H1 (cell line): Measurements from ENCODE around the gene KATNA1. TPM values are rescaled to one million over a fixed set of nuclear protein-coding genes. Genes with fewer than 3 reads are reported as not detected.

Experiments
- CTCF ChIA-PET: fragments of 300-600 bp; sonication (Branson Sonifier 250); formaldehyde crosslinking; loops from one replicate; lab custom pipeline; 2021; ENCODE audit not compliant: partially characterized antibody; lab: Charles Lee
- POLR2A ChIA-PET: fragments of 300-600 bp; sonication (Branson Sonifier 250); formaldehyde crosslinking; loops from one replicate; lab custom pipeline; 2021; ENCODE audit warnings: inconsistent platforms; ENCODE audit not compliant: partially characterized antibody; lab: Charles Lee
- DNase-seq, 2 experiments: peaks; one replicate each; pipeline versions ENCODE4 v3.0.0 to v3.0.0-alpha.2; 2010 to 2022; ENCODE audit warnings: low spot score in 2 of 2, low read depth in 1 of 2, mixed read lengths in 1 of 2
- FAIRE-seq: peaks from 2 replicates; lab custom pipeline; 2011; peaks lifted over from hg19 to GRCh38; lab: Jason Lieb, UNC
- H2AFZ ChIP-seq: 2 replicates; pipeline ENCODE4 v1.8.1; 2012; ENCODE audit warnings: low read length, inconsistent platforms
- H2AK5ac ChIP-seq: 2 replicates; pipeline ENCODE4 v1.6.1; 2013; ENCODE audit warnings: low read depth, low read length
- H2BK120ac ChIP-seq: replicated peaks from 2 replicates; pipeline ENCODE3; 2013; ENCODE audit warnings: low read depth, low read length, inconsistent platforms
- H2BK12ac ChIP-seq: 2 replicates; pipeline ENCODE4 v1.6.1; 2013; ENCODE audit warnings: low read depth, low read length
- H2BK15ac ChIP-seq: 2 replicates; pipeline ENCODE4 v1.6.1; 2013; ENCODE audit warnings: low read length
- H2BK20ac ChIP-seq: 2 replicates; pipeline ENCODE4 v1.6.1; 2013; ENCODE audit warnings: low read length
- H2BK5ac ChIP-seq: 2 replicates; pipeline ENCODE4 v1.6.1; 2013; ENCODE audit warnings: low read depth, low read length
- H3K14ac ChIP-seq: 2 replicates; pipeline ENCODE4 v1.6.1; 2013; ENCODE audit warnings: inconsistent platforms; ENCODE audit not compliant: insufficient read length
- H3K18ac ChIP-seq: 2 replicates; pipeline ENCODE4 v1.6.1; 2013; ENCODE audit warnings: low read length; ENCODE audit errors: extremely low read depth
- H3K23ac ChIP-seq: 2 replicates; pipeline ENCODE4 v1.6.1; 2013; ENCODE audit warnings: inconsistent platforms; ENCODE audit not compliant: insufficient read length
- H3K23me2 ChIP-seq: 2 replicates; pipeline ENCODE4 v1.6.1; 2013; ENCODE audit warnings: low read depth, low read length
- H3K27ac ChIP-seq: 2 replicates; pipeline ENCODE4 v1.6.1; 2011; ENCODE audit warnings: low read depth, low read length, inconsistent platforms
- H3K27me3 ChIP-seq, 4 experiments: replicated peaks in 1 of 4; 1 replicate in 1 of 4; 2 replicates in 3 of 4; pipeline versions ENCODE4 v1.6.1 to v1.8.1; 2011 to 2013; ENCODE audit warnings: low read length in 3 of 4, mild to moderate bottlenecking in 3 of 4, inconsistent platforms in 2 of 4, mixed read lengths in 2 of 4, moderate library complexity in 1 of 4; ENCODE audit not compliant: control insufficient read depth in 3 of 4, insufficient read depth in 3 of 4; ENCODE audit errors: extremely low read depth in 1 of 4
- H3K36me3 ChIP-seq, 4 experiments: 2 replicates each; pipeline versions ENCODE4 v1.6.1 to v1.8.1; 2011 to 2013; ENCODE audit warnings: mild to moderate bottlenecking in 4 of 4, low read length in 3 of 4, moderate library complexity in 2 of 4, control low read depth in 1 of 4, inconsistent platforms in 1 of 4; ENCODE audit not compliant: insufficient read depth in 4 of 4, control insufficient read depth in 2 of 4
- H3K4ac ChIP-seq: replicated peaks from 2 replicates; pipeline ENCODE3; 2013; ENCODE audit warnings: low read length, low read depth, mixed read lengths, inconsistent platforms; ENCODE audit not compliant: insufficient read length
- H3K4me1 ChIP-seq, 4 experiments: replicated peaks in 1 of 4; 1 replicate in 1 of 4; 2 replicates in 3 of 4; pipeline versions ENCODE4 v1.6.1 to v1.8.1; 2011 to 2013; ENCODE audit warnings: low read length in 3 of 4, inconsistent platforms in 2 of 4, mixed read lengths in 1 of 4; ENCODE audit not compliant: insufficient read depth in 4 of 4, control insufficient read depth in 3 of 4
- H3K4me2 ChIP-seq, 2 experiments: 2 replicates each; pipeline versions ENCODE4 v1.6.1 to v1.8.1; 2011 to 2013; ENCODE audit warnings: low read depth in 2 of 2, low read length in 2 of 2, control low read depth in 1 of 2, inconsistent platforms in 1 of 2, mild to moderate bottlenecking in 1 of 2; ENCODE audit not compliant: insufficient read depth in 1 of 2
- H3K4me3 ChIP-seq, 4 experiments: fragments of 200-600, 300-600 bp in 1 of 4; sonication (generic), shearing (Covaris generic), sonication (Bioruptor Twin) in 1 of 4; 2 replicates each; pipeline versions ENCODE4 v1.5.1 to v1.8.1; 2011 to 2016; ENCODE audit warnings: low read length in 4 of 4, low read depth in 3 of 4, control low read depth in 2 of 4, inconsistent platforms in 2 of 4, mild to moderate bottlenecking in 2 of 4, mixed read lengths in 1 of 4, moderate library complexity in 1 of 4; ENCODE audit not compliant: insufficient read depth in 2 of 4; ENCODE audit errors: extremely low read depth in 1 of 4
- H3K56ac ChIP-seq: replicated peaks from 2 replicates; pipeline ENCODE3; 2013; ENCODE audit warnings: low read depth, mild to moderate bottlenecking, mixed read lengths, low read length, inconsistent platforms; ENCODE audit not compliant: insufficient read length
- H3K79me1 ChIP-seq: 2 replicates; pipeline ENCODE4 v1.6.1; 2013; ENCODE audit warnings: low read depth, low read length, control low read depth
- H3K79me2 ChIP-seq, 2 experiments: 2 replicates each; pipeline versions ENCODE4 v1.6.1 to v1.8.1; 2012 to 2013; ENCODE audit warnings: low read length in 2 of 2, mild to moderate bottlenecking in 2 of 2, inconsistent platforms in 1 of 2; ENCODE audit not compliant: insufficient read depth in 2 of 2, control insufficient read depth in 1 of 2
- H3K9ac ChIP-seq, 4 experiments: replicated peaks in 1 of 4; 1 replicate in 1 of 4; 2 replicates in 3 of 4; pipeline versions ENCODE4 v1.6.1 to v1.8.1; 2011 to 2013; ENCODE audit warnings: low read depth in 3 of 4, low read length in 3 of 4, control low read depth in 2 of 4, mild to moderate bottlenecking in 2 of 4, moderate library complexity in 2 of 4, inconsistent platforms in 1 of 4; ENCODE audit errors: extremely low read depth in 1 of 4
- H3K9me3 ChIP-seq, 2 experiments: 2 replicates each; pipeline versions ENCODE4 v1.6.1 to v1.8.1; 2012 to 2013; ENCODE audit warnings: mild to moderate bottlenecking in 2 of 2, moderate library complexity in 2 of 2, control low read depth in 1 of 2, inconsistent platforms in 1 of 2, low read depth in 1 of 2, low read length in 1 of 2, mixed read lengths in 1 of 2; ENCODE audit not compliant: insufficient read depth in 2 of 2
- H4K20me1 ChIP-seq, 2 experiments: replicated peaks in 1 of 2; 2 replicates each; pipeline versions ENCODE3 to v1.8.1; 2011 to 2013; ENCODE audit warnings: inconsistent platforms in 2 of 2, low read length in 2 of 2, mild to moderate bottlenecking in 1 of 2; ENCODE audit not compliant: insufficient read depth in 2 of 2, control insufficient read depth in 1 of 2
- H4K5ac ChIP-seq: 2 replicates; pipeline ENCODE4 v1.6.1; 2013; ENCODE audit warnings: low read length, low read depth, mixed read lengths, inconsistent platforms; ENCODE audit not compliant: insufficient read length
- H4K8ac ChIP-seq: 2 replicates; pipeline ENCODE4 v1.8.0; 2013; ENCODE audit warnings: mild to moderate bottlenecking, moderate library complexity, low read length, inconsistent platforms; ENCODE audit not compliant: insufficient read depth; ENCODE audit errors: extremely low read depth
- H4K91ac ChIP-seq: replicated peaks from 2 replicates; pipeline ENCODE3; 2013; ENCODE audit warnings: low read length, mixed read lengths, inconsistent platforms; ENCODE audit not compliant: insufficient read length
- ASH2L ChIP-seq: fragments of 200-600, 300-600 bp; sonication (generic); IDR thresholded peaks from one replicate; pipeline ENCODE4 v1.7.1; 2017; ENCODE audit warnings: low read length
- CTBP2 ChIP-seq: IDR thresholded peaks from 2 replicates; pipeline ENCODE4 v1.7.0; 2011; ENCODE audit warnings: borderline replicate concordance, mild to moderate bottlenecking, moderate library complexity, mixed read lengths, low read length; ENCODE audit not compliant: insufficient read depth, insufficient read length
- FOSL1 ChIP-seq: IDR thresholded peaks from 2 replicates; pipeline ENCODE4 v1.6.1; 2011; ENCODE audit warnings: mild to moderate bottlenecking, low read depth, low read length, moderate library complexity; ENCODE audit not compliant: insufficient read depth
- GTF2F1 ChIP-seq: IDR thresholded peaks from 2 replicates; pipeline ENCODE4 v1.6.1; 2012; ENCODE audit warnings: low read depth, low read length, improper control_type of control experiment, borderline replicate concordance
- HDAC6 ChIP-seq: IDR thresholded peaks from one replicate; pipeline ENCODE4 v1.7.1; 2012; ENCODE audit warnings: low read depth, mild to moderate bottlenecking, inconsistent platforms, low read length, moderate library complexity
- KDM5A ChIP-seq: fragments of 200-600 bp; IDR thresholded peaks from 2 replicates; pipeline ENCODE4 v1.7.1; 2012; ENCODE audit warnings: mild to moderate bottlenecking, low read length, inconsistent platforms, mixed read lengths
- NRF1 ChIP-seq: IDR thresholded peaks from 2 replicates; pipeline ENCODE4 v1.6.1; 2011; ENCODE audit warnings: mild to moderate bottlenecking, low read depth, low read length, improper control_type of control experiment
- RAD21 ChIP-seq, 2 experiments: IDR thresholded peaks in 1 of 2; conservative IDR thresholded peaks in 1 of 2; 2 replicates each; pipeline ENCODE4 v1.6.1; 2011; ENCODE audit warnings: low read depth in 2 of 2, low read length in 2 of 2, improper control_type of control experiment in 1 of 2, inconsistent platforms in 1 of 2, mild to moderate bottlenecking in 1 of 2, moderate library complexity in 1 of 2
- RXRA ChIP-seq: IDR thresholded peaks from 2 replicates; pipeline ENCODE4 v1.6.1; 2011; ENCODE audit warnings: low read depth, mild to moderate bottlenecking, low read length, moderate library complexity; ENCODE audit not compliant: insufficient read depth
- TAF1 ChIP-seq: IDR thresholded peaks from 2 replicates; pipeline ENCODE4 v1.6.1; 2011; ENCODE audit warnings: mild to moderate bottlenecking, low read depth, low read length
- TBP ChIP-seq: IDR thresholded peaks from 2 replicates; pipeline ENCODE4 v1.6.1; 2011; ENCODE audit warnings: low read depth, low read length, improper control_type of control experiment
- TCF12 ChIP-seq: IDR thresholded peaks from 2 replicates; pipeline ENCODE4 v1.6.1; 2011; ENCODE audit warnings: low read depth, mild to moderate bottlenecking, low read length
- YY1 ChIP-seq: IDR thresholded peaks from 2 replicates; pipeline ENCODE4 v1.6.1; 2011; ENCODE audit warnings: low read depth, mild to moderate bottlenecking, low read length
- WGBS, 2 experiments: shearing (Covaris generic) in 1 of 2; methylation state at CpG; one replicate each; pipeline versions ENCODE4 v1.1.6 to v1.1.7; 2013 to 2015; ENCODE audit warnings: low lambda C conversion rate in 2 of 2, mixed read lengths in 2 of 2, inconsistent platforms in 1 of 2, low coverage in 1 of 2, missing lambda C conversion rate in 1 of 2; ENCODE audit not compliant: insufficient replicate concordance in 2 of 2, insufficient coverage in 1 of 2, insufficient read length in 1 of 2; ENCODE audit errors: extremely low coverage in 1 of 2, missing lambda C conversion rate in 1 of 2; 5-methylcytosine and 5-hydroxymethylcytosine counted together
- polyA plus RNA-seq, 7 experiments: library from polyadenylated mRNA; depleted of rRNA in 3 of 7; stranded (reverse) in 5 of 7; unstranded in 2 of 7; fragments of >200 nt in 5 of 7; fragments of 200-250 nt in 2 of 7; gene quantifications; 1 replicate in 5 of 7; 2 replicates in 1 of 7; 4 replicates in 1 of 7; pipeline versions ENCODE4 v1.2.1 to v1.2.3, GENCODE V29; 2011 to 2013; ENCODE audit warnings: missing spikeins in 2 of 7, mixed read lengths in 2 of 7
- total RNA-seq: library from RNA; stranded (reverse); fragmentation: NEBNext Ultra II Directional; extraction: Animal tissue kit (Norgen Biotek cat#: 25700); gene quantifications from 2 replicates; pipeline ENCODE4 v1.2.1, GENCODE V29; 2021
- TF ChIP-seq, protein P1 (sequence below): IDR thresholded peaks from 2 replicates; pipeline ENCODE4 v1.6.1; 2012; ENCODE audit warnings: inconsistent platforms

The KATNA1 gene
- total and polyA plus RNA-seq, 2 of the 8 experiments (the other 6 are each of a cell fraction or from before 2014, with no cell fraction given), result 7.6 to 20.3 TPM

GRCh38 chr6:149600508-149600907, 48.0 kb downstream of the KATNA1 start:
- H2BK15ac ChIP-seq, result no peak overlapping the region
- H2BK5ac ChIP-seq, result no peak overlapping the region
- no peak for DNase-seq
- no peak overlapping the region for H3K14ac ChIP-seq
- ChIA-PET CTCF (interaction anchor here (0.6 to 1.7 kb wide), 3 partner anchors 17 to 123 kb away, joined by 3 to 6 read pairs (median 3); no protein-coding TSS in a partner anchor), POLR2A (no interaction called here)
- H3K27me3 ChIP-seq, result no peaks in the 10 kb centered on the region
- no peak overlapping the region for H4K91ac ChIP-seq
- no peak overlapping the region for H3K4ac ChIP-seq
- H3K9me3 ChIP-seq, result no peaks in the 10 kb centered on the region
- no peak overlapping the region for H3K4me3 ChIP-seq
- H3K4me2 ChIP-seq, result no peak overlapping the region
- H3K23me2 ChIP-seq, result no peaks in the 10 kb centered on the region; the same call in 1 of the 2 replicates
- H3K36me3 ChIP-seq, result peaks cover 2 to 15% (median 5%) of the 10 kb centered on the region in 4 experiments; a peak in 4 of 8 replicates
- H3K18ac ChIP-seq, result no peak overlapping the region
- WGBS, 2 experiments, result 90% methylated on average over 4 of the region's 4 CpGs; no CpG with 5 or more reads in 1 of the 2 experiments
- no peak overlapping the region for H3K56ac ChIP-seq
- H3K9ac ChIP-seq, result no peak overlapping the region
- no peaks in the 10 kb centered on the region for H4K20me1 ChIP-seq
- no peak overlapping the region for H4K8ac ChIP-seq
- H4K5ac ChIP-seq, result no peak overlapping the region
- no peak overlapping the region for H3K23ac ChIP-seq
- no peaks in the 10 kb centered on the region for H3K79me2 ChIP-seq
- H3K4me1 ChIP-seq, result no peaks in the 10 kb centered on the region
- no peak overlapping the region for H2BK120ac ChIP-seq
- H2AFZ ChIP-seq, result no peak overlapping the region
- no peak overlapping the region for H2BK20ac ChIP-seq
- no peaks in the 10 kb centered on the region for H3K79me1 ChIP-seq
- FAIRE-seq, result no peak
- H2BK12ac ChIP-seq, result no peak overlapping the region
- no peak overlapping the region for H3K27ac ChIP-seq
- no peak overlapping the region for H2AK5ac ChIP-seq
- TF ChIP-seq TBP (no peak), CTBP2 (no peak), ASH2L (no peak), KDM5A (no peak), TCF12 (no peak), GTF2F1 (no peak), FOSL1 (no peak), YY1 (no peak), HDAC6 (no peak), RXRA (no peak), NRF1 (no peak), TAF1 (no peak), RAD21 (IDR thresholded peaks at IDR 0.05 in 1 of 2, conservative IDR thresholded peaks at IDR 0.05 in 1 of 2; ENCODE audit: low read depth in 2 of 2, low read length in 2 of 2) (no peak)
- TF ChIP-seq, protein P1, sequence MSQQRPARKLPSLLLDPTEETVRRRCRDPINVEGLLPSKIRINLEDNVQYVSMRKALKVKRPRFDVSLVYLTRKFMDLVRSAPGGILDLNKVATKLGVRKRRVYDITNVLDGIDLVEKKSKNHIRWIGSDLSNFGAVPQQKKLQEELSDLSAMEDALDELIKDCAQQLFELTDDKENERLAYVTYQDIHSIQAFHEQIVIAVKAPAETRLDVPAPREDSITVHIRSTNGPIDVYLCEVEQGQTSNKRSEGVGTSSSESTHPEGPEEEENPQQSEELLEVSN, result no peak
